Erythroblast (primary cell): ENCODE data around the gene PRKCZ.

Source experiments
- GATA1 ChIP-seq: IDR thresholded peaks from 2 replicates; pipeline ENCODE4 v1.6.1; 2011; ENCODE audit warnings: low read depth, mild to moderate bottlenecking, control low read depth, low read length, moderate library complexity
- POLR2A ChIP-seq: IDR thresholded peaks from 2 replicates; pipeline ENCODE4 v1.6.1; 2011; ENCODE audit warnings: mild to moderate bottlenecking, low read length

GRCh38 chr1:2049718-2050431 is at the start of gene PRKCZ:
- TF ChIP-seq POLR2A, result no peak
- no peak for TF ChIP-seq GATA1
